Stimulated activated CD8-positive, alpha-beta memory T cell treated with anti-CD3 and anti-CD28 coated beads, Interleukin-4, amount 100 ng/mL, for 1 hour (primary cell): ENCODE measurements around the gene CRK.
"Not testable (repeated sequence)": the region's sequence is repeated elsewhere in the genome, so short reads cannot be mapped to it uniquely, and the experiment has no call there.

Experiments used
- DNase-seq, 2 donors: peaks; one replicate each; pipeline ENCODE4 v3.0.0-alpha.2; 2020; ENCODE audit warnings: low read depth in 2 of 2, low spot score in 1 of 2

CRK gene

GRCh38 chr17:1390432-1391367, 65.3 kb downstream of the CRK start:
- DNase-seq = no peak

GRCh38 chr17:1387490-1388227, 68.4 kb downstream of the CRK start:
- DNase-seq = not testable (repeated sequence)

- not testable (repeated sequence) for DNase-seq
These were observed 69.3 kb downstream of the CRK start for GRCh38 chr17:1386675-1387190.

- DNase-seq = no peak
These were observed 69.8 kb downstream of the CRK start for GRCh38 chr17:1386265-1386664.

GRCh38 chr17:1385861-1386260, 70.2 kb downstream of the CRK start:
- no peak for DNase-seq

GRCh38 chr17:1384905-1385435, 71.1 kb downstream of the CRK start:
- DNase-seq = no peak

DNA sequence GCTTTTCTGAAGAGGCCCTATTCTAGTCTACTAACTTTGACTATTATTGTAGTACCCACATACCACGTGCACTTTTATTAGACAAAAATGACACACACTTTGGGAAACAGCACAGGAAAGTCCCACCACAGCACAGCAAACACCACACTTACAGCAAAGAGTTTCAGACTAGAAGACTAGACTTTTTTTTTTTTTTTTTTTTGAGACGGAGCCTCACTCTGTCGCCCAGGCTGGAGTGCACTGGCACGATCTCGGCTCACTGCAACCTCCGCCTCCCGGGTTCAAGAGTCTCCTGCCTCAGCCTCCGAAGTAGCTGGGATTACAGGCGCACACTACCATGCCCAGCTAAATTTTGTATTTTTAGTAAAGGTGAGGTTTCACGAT, 76.1 kb downstream of the CRK start:
- no peak for DNase-seq

GRCh38 chr17:1379208-1379929, 76.7 kb downstream of the CRK start:
- DNase-seq = no peak

DNA sequence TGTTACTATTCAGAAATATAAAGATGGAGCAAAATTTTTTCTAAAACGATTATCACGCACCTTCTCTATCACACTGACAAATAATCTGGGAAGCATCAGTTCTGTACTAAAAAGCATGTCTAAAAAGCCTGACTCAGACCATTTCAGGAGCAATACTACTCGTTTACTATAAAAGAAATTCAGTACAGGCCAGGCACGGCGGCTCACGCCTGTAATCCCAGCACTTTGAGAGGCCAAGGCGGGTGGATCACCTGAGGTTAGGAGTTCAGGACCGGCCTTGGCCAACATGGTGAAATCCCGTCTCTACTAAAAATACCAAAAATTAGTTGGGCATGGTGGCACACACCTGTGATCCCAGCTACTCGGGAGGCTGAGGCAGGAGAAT, 77.6 kb downstream of the CRK start:
- DNase-seq = not testable (repeated sequence)

DNA sequence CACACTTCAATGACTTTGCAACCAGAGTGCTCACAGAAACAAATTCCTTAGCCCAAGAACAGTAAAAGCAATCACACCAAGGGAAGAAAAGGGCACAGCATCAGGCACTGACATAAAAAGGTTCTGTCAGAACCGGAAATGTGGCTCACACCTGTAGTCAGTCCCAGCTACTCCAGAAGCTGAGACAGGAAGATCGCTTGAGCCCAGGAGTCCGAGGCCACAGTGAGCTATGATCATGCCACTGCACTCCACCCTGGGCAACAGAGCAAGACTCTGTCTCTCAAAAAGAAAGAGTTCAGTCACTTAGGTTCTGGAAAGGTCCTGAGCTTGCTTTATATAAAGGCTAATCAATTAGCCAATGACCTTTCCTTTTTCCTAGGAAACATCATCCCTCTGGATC, 78.7 kb downstream of the CRK start:
- DNase-seq = no peak

DNA sequence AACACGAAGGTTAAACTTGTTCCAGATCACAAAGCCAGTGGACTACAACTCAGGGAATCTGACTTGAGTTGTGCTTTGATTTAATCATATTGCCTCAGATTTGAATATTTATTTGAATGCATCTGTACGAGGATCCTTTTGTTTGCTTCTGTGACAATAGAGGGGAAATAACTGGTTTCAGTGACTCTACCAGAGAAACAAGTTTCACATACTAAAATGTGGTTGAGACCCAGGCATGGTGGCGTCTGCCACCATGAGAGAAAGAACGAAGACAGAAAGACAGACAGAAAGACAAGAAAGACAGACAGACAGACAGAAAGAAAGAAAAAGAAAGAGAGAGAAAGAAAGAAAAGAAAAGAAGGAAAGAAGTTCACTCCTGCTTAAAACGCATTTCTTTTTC, 80.0 kb downstream of the CRK start:
- DNase-seq = no peak

DNA sequence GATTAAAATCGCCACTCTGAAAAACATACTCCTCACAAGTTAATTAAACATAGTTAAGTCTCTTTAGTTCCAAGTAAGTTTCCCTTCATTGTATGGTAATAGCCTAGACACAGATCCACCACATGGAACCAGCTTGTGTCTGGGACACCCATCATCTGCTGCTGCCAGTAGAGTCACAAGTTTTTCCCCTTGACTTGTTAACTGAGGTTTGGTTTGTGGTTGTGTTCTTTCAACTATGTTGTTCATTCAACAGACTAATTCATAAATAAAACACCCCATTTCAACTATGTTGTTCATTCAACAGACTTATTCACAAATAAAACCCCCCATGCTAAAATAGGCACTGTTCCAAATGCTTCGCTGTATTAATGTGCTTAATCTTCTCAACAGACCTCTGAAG, 80.4 kb downstream of the CRK start:
- DNase-seq = no peak

DNA sequence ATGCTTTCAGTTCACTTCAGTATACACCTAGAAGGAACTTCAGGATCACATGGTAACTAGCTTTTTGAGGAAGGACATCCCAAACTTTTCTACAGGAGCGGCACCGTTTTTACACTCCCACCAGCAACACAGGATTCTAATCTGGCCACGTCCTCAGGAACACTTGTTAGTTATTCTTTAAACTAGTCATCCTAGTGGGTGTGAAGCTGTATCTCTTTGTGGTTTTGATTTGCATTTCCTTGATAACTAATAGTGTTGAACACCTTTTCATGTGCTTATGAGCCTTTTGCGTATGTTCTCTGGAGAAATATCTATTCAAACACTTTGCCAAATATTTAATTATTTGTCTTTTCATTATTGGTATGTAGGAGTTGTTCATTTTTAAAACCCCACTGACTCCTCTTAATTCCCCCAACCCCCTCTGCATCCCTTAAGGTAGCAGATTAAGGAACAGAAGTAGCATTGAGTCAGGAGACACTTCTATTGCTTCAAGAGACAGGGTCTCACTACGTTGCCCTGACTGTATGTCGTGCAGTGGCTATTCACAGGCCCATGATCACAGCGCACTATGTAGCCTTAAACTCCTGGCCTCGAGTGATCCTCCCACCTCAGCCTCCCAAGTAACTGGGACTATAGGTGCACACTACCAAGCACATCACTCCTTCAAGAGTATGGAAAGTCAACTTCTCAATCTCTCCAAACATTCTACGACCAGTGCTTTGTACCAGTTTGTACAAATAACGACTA, 81.4 kb downstream of the CRK start:
- no peak for DNase-seq

- DNase-seq = no peak
These were observed 82.3 kb downstream of the CRK start for GRCh38 chr17:1373707-1374237.

DNA sequence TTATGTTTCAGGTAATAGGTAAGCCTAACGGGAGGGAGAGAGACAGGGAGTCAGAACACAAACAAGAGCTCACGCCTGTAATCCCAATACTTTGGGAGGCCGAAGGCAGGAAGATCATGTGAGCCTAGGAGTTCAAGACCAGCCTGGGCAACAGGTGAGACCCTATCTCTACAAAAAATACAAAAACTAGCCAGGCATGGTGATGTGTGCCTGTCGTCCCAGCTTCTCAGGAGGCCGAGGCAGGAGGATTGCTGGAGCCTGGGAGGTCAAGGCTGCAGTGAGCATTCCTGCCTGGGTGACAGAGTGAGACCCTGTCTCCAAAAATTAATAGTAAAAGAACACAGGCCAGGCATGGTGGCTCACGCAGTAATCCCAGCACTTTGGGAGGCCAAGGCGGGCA, 83.4 kb downstream of the CRK start:
- no peak for DNase-seq

DNA sequence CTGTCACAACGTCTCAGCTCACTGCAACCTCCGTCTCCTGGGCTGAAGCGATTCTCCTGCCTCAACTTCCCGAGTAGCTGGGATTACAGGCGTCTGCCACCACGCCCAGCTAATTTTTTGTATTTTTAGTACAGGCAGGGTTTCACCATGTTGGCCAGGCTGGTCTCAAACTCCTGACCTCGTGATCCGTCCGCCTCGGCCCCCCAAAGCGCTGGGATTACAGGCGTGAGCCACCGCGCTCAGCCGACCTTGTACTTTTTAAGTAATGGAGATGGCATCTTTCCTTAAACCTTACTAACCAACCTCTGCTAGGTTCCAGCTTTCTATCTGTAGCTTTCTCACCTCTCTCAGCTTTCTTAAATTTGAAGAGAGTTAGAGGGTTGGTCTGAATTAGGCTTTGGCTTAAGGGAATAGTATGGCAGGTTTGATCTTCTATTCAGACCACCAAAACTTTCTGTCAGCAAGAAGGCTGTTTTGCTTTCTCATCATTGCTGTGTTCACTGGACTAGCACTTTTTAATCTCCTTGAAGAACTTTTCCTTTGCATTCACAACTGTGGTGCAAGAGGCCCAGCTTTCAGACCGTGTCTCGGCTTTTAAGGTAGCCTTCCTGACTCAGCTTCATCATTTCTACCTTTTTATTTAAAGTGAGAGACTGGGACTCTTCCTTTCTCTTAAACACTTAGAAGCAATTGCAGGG, 84.0 kb downstream of the CRK start:
- DNase-seq = no peak
